Suprapubic skin (tissue), 4 donors: ENCODE data around the gene KNCN. TPM values are rescaled to one million over a fixed set of nuclear protein-coding genes. Genes with fewer than 3 reads are reported as not detected.

Source experiments
- DNase-seq, 2 donors: peaks; one replicate each; pipeline ENCODE4 v3.0.0-alpha.2; 2019; ENCODE audit warnings: low spot score in 2 of 2
- H3K27ac ChIP-seq: fragments of 200-600 bp; sonication (generic); one replicate; pipeline ENCODE4 v1.5.1; 2019
- H3K27me3 ChIP-seq: fragments of 200-600 bp; sonication (generic); one replicate; pipeline ENCODE4 v1.5.1; 2019
- H3K36me3 ChIP-seq: fragments of 200-600 bp; sonication (generic); one replicate; pipeline ENCODE4 v1.5.1; 2019
- H3K4me1 ChIP-seq: fragments of 200-600 bp; sonication (generic); one replicate; pipeline ENCODE4 v1.5.1; 2019
- H3K4me3 ChIP-seq: fragments of 200-600 bp; sonication (generic); one replicate; pipeline ENCODE4 v1.5.1; 2019; ENCODE audit warnings: mild to moderate bottlenecking
- H3K9me3 ChIP-seq: fragments of 200-600 bp; sonication (generic); one replicate; pipeline ENCODE4 v1.5.1; 2019
- CTCF ChIP-seq, 2 donors: fragments of 200-600 bp in 1 of 2; fragments of 450-650 bp in 1 of 2; sonication (generic) in 1 of 2; IDR thresholded peaks; one replicate each; pipeline ENCODE4 v1.5.1; 2016 to 2019; ENCODE audit warnings: antibody characterized with exemption in 2 of 2, mild to moderate bottlenecking in 1 of 2, moderate library complexity in 1 of 2
- EP300 ChIP-seq: sonication (generic); formaldehyde crosslinking; IDR thresholded peaks from one replicate; pipeline ENCODE4 v1.6.1; 2017; ENCODE audit warnings: antibody characterized with exemption
- POLR2A ChIP-seq, 2 donors: fragments of 450-650 bp; IDR thresholded peaks; one replicate each; pipeline ENCODE4 v1.6.1; 2017; ENCODE audit warnings: antibody characterized with exemption in 2 of 2, mild to moderate bottlenecking in 2 of 2, moderate library complexity in 2 of 2
- POLR2AphosphoS5 ChIP-seq, 3 donors: sonication (generic); formaldehyde crosslinking; IDR thresholded peaks; one replicate each; pipeline ENCODE4 v1.6.1; 2017; ENCODE audit warnings: antibody characterized with exemption in 3 of 3
- WGBS: methylation state at CpG from one replicate; pipeline ENCODE4 v1.1.5; 2018; 5-methylcytosine and 5-hydroxymethylcytosine counted together
- total RNA-seq, 4 donors: library from RNA; depleted of rRNA; stranded (reverse); fragments of >200 nt; gene quantifications; one replicate each; pipeline ENCODE4 v1.1.0, GENCODE V29; 2016

KNCN gene
- total RNA-seq, 4 donors from 2014 or later, result not detected

GRCh38 chr1:46543382-46543760 is 8.1 kb downstream of the KNCN start:
- Histone ChIP-seq H3K27ac (no peak overlapping the region), H3K4me1 (peaks cover 8% of the 10 kb centered on the region), H3K4me3 (no peak overlapping the region), H3K27me3 (peaks cover 44% of the 10 kb centered on the region), H3K9me3 (no peaks in the 10 kb centered on the region), H3K36me3 (no peaks in the 10 kb centered on the region)
- WGBS, result 50% methylated on average over 7 of the region's 7 CpGs
- TF ChIP-seq EP300 (no peak), CTCF (IDR thresholded peaks at IDR 0.05) (no peak), POLR2A (IDR thresholded peaks at IDR 0.05) (no peak), POLR2AphosphoS5 (IDR thresholded peaks at IDR 0.05) (no peak)
- DNase-seq, result no peak

- no peaks in the 10 kb centered on the region for H3K9me3 ChIP-seq
- TF ChIP-seq POLR2AphosphoS5 (IDR thresholded peaks at IDR 0.05), result no peak
- TF ChIP-seq CTCF (IDR thresholded peaks at IDR 0.05), result no peak
- TF ChIP-seq POLR2A (IDR thresholded peaks at IDR 0.05), result no peak
- TF ChIP-seq EP300, result no peak
- peaks cover 25% of the 10 kb centered on the region for H3K27me3 ChIP-seq
- no peak overlapping the region for H3K4me3 ChIP-seq
- H3K27ac ChIP-seq, result no peak overlapping the region
- no peaks in the 10 kb centered on the region for H3K36me3 ChIP-seq
- peaks cover 4% of the 10 kb centered on the region for H3K4me1 ChIP-seq
- WGBS, result 83% methylated on average over 9 of the region's 9 CpGs
- DNase-seq, result no peak
Measured at GRCh38 chr1:46539972-46540371, 11.5 kb downstream of the KNCN start.

DNA sequence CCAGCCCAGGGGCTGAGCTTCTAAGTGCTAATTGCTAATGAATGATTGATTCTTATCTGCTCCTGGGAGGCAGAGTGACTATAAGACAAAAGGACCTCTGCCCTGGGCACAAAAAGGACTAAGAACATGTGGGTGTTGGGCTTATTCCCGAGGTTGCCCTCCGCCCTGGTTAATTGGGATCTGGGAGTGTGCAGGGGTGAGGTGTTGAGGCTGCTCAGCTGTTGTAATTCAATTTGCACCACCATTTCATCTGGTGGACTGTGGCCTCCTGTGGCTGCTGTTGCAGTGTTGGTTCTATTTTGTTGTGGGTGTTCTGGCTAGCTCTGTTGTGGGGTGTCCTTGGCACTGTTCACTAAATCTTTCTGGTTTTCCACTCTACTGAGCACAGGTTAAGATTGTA is 13.3 kb downstream of the KNCN start:
- TF ChIP-seq POLR2A (IDR thresholded peaks at IDR 0.05) (no peak), CTCF (IDR thresholded peaks at IDR 0.05) (no peak), POLR2AphosphoS5 (IDR thresholded peaks at IDR 0.05) (no peak), EP300 (no peak)
- peaks cover 5% of the 10 kb centered on the region for H3K4me1 ChIP-seq
- H3K27me3 ChIP-seq, result peaks cover 9% of the 10 kb centered on the region
- 74% methylated on average over 2 of the region's 2 CpGs for WGBS
- H3K9me3 ChIP-seq, result no peaks in the 10 kb centered on the region
- H3K27ac ChIP-seq, result no peak overlapping the region
- no peaks in the 10 kb centered on the region for H3K36me3 ChIP-seq
- no peak overlapping the region for H3K4me3 ChIP-seq
- DNase-seq, result no peak

GRCh38 chr1:46537651-46538050 is 13.8 kb downstream of the KNCN start:
- no peak for TF ChIP-seq POLR2A (IDR thresholded peaks at IDR 0.05)
- TF ChIP-seq POLR2AphosphoS5 (IDR thresholded peaks at IDR 0.05), result no peak
- no peak for TF ChIP-seq EP300
- TF ChIP-seq CTCF (IDR thresholded peaks at IDR 0.05), result no peak
- Histone ChIP-seq H3K4me3 (no peak overlapping the region), H3K4me1 (peaks cover 8% of the 10 kb centered on the region), H3K36me3 (no peaks in the 10 kb centered on the region), H3K27me3 (peaks cover 6% of the 10 kb centered on the region), H3K27ac (no peak overlapping the region), H3K9me3 (no peaks in the 10 kb centered on the region)
- 82% methylated on average over 2 of the region's 2 CpGs for WGBS
- DNase-seq, result no peak

DNA sequence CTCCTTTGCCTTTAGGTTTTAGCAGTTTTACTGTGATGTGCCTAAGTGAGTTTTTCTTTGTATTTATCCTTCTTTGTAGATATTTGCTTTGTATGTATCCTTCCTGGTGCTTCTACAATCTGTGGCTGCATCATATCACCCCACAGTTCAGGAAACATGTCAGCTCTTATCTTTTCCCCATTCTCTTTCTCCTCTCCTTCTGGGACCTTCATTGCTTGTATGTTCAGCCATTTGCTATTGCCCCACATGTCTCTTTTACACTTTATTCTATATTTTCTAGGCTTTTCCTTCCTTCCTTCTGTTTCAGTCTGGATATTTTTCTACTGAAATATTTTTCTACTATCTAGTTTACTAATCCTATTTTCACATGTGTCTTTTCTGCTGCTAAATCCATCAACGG is 14.9 kb downstream of the KNCN start:
- no peak for DNase-seq
- Histone ChIP-seq H3K4me1 (peaks cover 9% of the 10 kb centered on the region), H3K9me3 (no peaks in the 10 kb centered on the region), H3K27me3 (peaks cover 9% of the 10 kb centered on the region), H3K36me3 (no peaks in the 10 kb centered on the region), H3K4me3 (no peak overlapping the region), H3K27ac (no peak overlapping the region)
- WGBS, result 88% methylated on average over 1 of the region's 1 CpG
- TF ChIP-seq POLR2A (IDR thresholded peaks at IDR 0.05) (no peak), CTCF (IDR thresholded peaks at IDR 0.05) (no peak), EP300 (no peak), POLR2AphosphoS5 (IDR thresholded peaks at IDR 0.05) (no peak)
